Activated naive CD4-positive, alpha-beta T cell treated with Interleukin-2 at 50 U/mL for 16 hours (primary cell): ENCODE data around the gene CTSL.

ENCODE experiments used
- DNase-seq: peaks from one replicate; pipeline ENCODE4 v3.0.0-alpha.2; 2020

CTSL gene

DNA sequence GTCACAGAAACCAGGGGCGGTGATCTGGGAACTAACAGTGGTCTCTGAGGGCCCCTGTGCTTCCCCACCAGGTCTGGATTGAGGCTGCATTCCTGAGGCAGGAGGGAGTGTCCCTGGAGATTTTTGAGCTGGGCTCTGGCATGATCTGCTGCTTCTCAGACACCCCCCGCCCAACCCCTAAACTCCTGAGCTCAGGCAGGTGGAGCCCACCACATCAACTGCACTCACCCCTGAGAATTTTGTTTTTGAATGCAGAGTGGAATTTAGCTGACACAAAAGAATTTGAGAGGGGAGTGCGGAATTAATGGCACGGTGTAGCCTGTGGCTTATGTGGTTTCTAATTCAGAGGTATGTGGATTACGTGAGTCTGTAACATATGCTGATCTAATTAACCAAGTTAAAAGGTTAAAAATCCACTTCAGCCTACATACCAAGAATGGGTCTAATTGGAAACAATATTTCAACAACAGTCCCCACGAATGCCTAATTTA lies 23.9 kb upstream of the CTSL start:
- no peak for DNase-seq

DNA sequence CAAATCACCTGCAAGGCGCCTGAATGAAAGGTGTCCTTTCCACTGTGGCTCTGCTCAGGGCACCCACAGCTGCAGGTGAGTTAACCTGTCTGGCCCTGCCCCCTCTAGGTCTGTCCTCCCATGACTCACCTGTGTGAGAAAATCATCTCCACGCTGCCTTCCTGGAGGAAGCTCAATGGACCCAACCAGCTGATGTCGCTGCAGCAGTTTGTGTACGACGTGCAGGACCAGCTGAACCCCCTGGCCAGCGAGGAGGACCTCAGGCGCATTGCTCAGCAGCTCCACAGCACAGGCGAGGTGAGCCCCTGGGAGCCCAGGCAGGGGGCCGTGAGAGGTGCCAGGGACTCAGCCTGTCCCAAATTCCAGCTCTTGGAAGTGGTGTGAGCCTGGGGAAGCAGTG lies 23.0 kb upstream of the CTSL start:
- DNase-seq = no peak

DNA sequence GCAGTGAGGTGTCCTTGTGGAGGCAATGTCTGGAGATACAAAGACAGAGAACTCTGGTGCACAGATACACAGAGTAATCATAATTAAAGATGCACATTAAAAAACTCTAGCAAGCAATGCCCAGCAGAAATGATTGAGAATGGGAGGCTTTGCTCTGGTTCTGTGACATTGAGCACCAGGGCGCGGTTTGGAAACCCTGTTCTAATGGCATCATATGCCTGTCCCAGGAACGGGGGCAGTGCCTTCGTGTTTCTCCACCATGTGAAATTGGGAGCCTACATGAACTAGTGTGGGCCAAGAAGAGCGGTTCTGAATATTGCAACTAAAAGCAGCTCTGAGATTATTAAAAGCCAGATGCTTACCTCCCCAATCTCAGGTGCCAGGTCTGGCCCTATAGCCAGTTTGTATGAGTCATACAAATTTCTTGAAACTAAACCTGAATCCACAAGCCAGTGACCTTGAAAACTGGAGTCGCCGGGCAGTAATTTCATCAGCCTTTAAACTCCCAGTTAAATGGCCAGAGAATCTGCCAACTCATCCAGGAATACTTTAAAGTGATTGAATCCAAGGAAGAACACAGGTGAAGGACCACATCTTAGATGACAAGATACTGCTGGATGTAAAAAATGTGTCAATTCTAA lies 22.2 kb upstream of the CTSL start:
- DNase-seq = no peak

DNA sequence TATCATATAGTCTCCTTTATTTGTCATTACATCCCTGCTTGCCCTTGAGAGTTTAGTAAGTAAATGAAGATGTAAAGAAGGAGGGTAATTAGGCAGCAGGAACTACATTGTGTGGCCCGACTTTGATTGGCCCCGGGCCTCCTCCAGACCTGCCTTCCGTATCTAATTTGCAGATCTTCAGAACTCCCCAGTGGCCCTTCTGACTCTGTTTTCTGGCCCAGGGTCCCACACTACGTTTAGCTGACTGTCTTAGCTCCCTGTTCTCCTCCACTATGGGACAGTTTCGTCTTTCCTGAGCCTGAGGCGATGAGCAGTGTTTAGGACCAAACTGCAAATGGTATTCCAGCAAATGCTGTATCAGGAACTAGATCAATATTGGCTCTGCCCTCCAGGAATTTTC lies 21.6 kb upstream of the CTSL start:
- no peak for DNase-seq

DNA sequence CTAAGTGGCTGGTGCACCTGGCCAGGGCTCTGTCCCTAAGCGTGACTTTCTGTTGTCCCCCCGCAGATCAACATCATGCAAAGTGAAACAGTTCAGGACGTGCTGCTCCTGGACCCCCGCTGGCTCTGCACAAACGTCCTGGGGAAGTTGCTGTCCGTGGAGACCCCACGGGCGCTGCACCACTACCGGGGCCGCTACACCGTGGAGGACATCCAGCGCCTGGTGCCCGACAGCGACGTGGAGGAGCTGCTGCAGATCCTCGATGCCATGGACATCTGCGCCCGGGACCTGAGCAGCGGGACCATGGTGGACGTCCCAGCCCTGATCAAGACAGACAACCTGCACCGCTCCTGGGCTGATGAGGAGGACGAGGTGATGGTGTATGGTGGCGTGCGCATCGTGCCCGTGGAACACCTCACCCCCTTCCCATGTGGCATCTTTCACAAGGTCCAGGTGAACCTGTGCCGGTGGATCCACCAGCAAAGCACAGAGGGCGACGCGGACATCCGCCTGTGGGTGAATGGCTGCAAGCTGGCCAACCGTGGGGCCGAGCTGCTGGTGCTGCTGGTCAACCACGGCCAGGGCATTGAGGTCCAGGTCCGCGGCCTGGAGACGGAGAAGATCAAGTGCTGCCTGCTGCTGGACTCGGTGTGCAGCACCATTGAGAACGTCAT lies 19.7 kb upstream of the CTSL start:
- no peak for DNase-seq

DNA sequence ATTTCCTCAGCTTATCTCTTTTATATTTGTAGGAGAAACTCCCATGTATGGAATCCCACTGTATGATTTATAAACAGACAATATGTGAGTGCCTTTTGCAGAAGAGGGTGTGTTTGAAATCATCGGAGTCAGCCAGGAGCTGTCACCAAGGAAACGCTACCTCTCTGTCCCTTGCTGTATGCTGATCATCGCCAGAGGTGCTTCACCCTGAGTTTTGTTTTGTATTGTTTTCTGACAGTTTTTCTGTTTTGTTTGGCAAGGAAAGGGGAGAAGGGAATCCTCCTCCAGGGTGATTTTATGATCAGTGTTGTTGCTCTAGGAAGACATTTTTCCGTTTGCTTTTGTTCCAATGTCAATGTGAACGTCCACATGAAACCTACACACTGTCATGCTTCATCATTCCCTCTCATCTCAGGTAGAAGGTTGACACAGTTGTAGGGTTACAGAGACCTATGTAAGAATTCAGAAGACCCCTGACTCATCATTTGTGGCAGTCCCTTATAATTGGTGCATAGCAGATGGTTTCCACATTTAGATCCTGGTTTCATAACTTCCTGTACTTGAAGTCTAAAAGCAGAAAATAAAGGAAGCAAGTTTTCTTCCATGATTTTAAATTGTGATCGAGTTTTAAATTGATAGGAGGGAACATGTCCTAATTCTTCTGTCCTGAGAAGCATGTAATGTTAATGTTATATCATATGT lies 18.0 kb upstream of the CTSL start:
- DNase-seq = no peak

DNA sequence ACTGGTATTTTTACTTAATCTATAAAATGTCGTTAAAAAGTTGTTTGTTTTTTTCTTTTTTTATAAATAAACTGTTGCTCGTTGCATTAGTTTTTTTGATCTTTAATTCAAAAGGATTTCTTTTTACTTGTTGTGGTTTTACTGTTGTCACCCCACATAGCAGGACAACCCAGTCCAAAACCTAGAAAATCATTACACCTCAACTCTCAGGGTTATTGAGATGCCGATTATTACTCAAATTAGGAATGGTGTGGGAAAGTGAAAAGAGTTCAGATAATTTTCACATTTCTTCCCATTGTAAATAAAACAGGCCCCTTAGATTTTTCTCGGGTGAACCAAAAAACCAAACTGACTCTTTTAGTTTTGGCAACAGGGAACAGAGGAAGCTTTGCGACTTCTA lies 17.4 kb upstream of the CTSL start:
- no peak for DNase-seq

DNA sequence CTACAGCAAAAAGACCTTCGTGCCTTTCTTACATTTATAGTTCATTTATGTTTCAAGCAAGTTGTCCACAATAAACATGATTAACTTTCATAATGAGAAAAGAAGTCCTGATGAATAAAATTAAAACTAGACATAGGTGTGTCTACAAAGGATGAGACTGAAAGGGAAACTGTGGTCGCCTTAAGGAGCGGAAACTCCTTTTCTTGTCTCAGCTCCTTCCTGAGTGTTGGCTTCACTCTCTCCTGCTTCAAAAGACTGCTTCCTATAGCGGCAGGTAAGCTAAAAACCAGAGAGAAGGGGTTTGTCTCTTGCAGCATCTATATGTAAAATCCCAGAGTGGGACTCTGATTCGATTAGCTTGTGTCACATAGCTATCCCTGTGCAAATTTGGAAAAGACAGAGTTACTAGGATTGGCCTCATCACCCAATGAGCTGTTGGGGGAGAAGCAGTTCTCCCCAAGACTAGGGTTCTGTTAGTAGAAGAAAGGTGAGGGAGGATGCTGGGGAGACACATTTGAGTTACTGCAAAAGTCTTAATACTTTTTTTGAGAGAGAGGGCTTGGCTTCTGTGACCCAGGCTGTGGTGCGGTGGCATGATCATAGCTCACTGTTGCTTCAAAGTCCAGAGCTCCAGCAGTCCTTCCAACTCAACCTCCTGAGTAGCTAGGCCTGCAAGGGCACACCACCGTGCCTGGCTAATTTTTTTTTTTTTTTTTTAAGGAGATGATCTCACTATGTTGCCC lies 16.8 kb upstream of the CTSL start:
- DNase-seq = no peak

DNA sequence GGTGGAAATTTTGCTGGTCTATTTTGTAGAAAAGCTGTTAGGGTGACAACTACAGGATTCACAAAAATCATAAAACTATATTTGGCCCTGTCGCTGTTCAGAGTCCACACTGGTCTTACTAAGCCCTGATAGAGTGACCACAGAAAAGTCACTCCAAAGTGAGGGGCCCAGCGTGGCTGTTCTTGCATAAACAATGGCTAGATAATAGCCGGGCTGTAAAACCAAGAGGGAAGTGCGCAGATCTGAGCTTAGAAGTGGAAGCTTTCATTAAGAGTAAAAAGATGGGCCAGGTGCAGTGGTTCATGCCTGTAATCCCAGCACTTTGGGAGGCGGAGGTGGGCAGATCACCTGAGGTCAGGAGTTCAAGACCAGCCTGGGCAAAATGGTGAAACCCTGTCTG lies 15.5 kb upstream of the CTSL start:
- no peak for DNase-seq

DNA sequence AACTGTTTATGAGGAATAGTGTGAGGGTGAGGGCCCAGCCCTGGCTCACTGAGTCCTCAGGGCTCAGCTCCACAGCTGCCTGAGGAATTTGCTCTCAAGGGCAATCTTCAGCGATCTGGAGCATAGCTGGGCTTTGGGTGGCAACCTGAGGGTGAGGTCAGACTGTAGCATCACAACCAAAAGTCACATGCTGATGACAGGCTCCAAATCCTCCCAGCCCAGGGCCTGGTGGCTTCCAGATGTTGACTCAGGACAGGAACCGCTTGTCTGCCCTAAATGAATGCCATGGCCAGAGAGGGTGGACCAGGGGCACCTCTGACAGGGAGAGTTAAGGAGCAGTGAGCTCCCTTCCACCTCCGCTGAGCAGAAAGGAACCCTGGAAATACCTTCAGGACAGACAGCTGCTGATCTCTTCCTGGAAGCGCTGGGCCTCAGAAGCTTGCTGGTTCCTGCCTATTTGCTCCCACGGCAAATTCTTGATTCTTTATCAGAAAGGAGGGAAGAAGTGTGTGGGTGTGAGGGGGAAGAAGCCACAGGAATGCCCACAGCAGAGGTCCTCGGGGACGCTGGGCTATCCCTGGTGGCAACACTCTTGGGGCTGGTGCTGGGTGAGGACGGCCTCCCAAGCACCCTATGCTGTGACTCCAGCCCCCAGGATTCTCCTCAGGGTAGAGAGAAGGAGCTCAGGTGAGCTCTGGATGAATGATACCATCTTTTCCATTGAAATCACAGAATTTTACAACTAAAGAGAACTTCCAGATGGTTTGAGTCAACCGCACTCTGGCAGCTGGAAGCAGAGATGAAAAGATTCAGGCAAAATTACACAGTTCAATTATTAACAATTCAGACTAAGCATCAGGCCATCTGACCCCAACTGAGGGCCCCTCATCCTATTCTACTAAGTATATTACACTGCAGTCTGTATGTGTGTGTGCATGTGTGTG lies 13.8 kb upstream of the CTSL start:
- DNase-seq = no peak

DNA sequence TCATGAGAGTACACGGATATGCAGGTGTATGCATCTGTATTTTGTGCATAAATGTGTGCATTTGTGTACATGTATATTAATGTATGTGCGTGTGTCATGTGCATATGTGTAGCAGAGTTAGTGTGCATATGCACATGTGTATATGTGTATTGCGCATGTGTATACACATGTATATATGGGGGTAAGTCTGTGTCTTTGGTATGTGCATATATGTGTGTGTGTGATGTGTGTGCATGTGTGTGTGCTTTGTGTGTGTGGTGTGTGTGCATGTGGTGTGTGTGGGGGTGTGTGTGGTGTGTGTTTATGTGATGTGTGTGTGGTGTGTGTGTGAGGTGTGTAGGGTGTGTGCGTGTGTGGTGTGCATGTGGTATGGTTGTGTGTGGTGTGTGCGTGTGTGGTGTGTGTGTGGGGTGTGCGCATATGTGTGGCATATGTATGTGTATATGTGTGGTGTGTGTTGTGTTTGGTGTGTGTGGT lies 13.1 kb upstream of the CTSL start:
- no peak for DNase-seq

DNA sequence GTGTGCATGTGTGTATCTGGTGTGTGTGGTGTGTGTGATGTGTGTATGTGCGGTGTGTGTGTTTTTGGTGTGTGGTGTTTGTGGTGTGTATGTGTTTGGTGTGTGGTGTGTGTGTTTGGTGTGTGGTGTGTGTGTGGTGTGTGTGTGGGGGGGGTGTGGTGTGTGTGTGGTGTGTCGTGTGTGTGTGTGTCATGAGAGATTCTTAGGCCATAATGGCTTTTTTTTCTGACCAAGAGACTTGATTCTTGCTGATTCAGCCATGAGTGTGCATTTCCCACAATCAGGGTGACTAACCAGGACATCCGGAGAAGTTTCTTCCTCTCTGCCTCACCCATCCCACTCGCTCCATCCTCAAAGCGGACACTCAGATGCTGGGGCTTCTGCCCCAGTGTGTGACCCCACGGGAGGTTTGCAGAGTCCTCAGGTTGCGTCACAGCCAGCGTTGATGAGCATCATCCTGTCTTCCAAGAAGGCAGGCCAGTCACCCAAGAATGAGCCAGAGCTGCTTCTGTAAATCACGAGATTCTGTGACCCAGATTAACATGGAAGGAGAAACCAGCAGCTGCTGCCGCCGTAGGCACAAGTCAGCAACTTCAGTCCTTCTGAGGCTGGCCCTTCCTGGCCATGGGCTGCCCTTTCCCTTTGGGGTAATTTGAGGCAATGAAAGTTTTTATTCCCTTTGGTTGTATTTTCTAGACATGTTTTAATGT lies 12.5 kb upstream of the CTSL start:
- peak; percentile 64 for DNase-seq

DNA sequence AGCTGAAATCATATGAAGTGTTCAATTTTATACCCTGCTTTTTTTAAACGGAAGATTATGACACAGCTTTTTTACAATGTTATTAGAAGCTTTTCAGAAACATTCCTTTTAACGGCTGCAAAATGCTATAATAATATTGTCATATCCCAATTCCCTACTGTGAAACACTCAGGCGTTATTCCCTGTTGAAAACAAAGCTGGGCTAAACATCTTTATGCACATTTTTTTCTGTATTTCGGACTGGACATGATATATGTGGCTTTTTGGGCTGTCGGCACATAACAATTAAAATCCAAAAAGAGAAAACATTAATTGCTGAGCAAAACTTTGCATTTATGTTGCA lies 12.0 kb upstream of the CTSL start:
- no peak for DNase-seq

DNA sequence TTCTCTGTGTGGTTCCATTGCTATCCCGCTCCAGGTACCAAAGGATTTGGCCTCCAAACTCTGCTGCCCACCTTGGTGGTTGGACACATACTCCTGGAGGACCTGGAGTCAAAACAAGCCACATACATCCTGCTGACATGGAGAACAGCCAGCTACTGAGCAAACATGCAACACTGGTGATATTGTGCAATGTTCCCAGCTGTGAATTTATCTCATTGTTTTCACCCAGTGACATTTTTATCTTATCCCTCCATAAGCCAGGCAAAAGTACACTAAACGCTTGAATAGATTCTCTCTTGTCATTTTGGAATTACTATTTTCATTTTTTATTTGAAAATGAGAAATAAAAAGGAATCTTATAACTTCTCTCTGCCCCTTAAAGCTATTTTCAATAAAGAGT lies 11.1 kb upstream of the CTSL start:
- no peak for DNase-seq

DNA sequence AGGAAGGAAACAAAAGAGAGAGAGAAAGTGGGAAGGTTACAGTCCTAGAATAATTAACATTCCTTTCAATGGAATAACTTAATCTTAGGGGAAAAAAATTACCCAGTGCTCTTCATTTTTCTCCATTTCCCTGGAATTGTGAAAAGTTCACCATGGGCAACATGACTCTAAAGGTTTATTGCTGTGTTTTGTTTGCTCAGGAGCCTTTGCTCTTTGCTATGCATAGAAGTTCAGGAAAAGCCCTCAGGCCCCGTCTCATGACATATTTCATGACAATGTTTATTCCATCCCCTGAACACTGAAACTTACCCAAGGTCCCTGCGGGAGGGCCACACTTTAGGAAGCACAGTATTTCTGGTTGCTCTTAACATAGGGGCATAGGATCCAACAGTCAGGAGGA lies 9.8 kb upstream of the CTSL start:
- no peak for DNase-seq

DNA sequence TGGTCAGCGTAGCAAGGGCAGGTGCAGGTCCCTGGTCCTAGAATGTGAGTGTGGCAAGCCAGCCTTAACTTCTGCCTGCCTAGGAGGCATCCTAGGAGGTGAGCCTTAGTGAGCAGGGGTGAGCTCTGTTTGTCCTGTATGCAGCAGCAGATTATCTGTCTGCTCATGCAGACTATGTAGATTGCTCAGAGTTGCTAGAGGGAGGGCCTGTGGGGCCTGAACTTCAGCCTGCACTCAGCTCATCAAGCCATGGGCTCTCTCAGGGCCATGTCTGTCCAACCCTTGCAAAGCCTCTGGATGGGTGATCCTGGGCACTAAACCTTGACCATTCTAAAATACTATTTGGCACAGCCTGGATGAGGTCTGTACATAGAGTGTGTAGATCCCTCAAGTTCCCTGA lies 8.5 kb upstream of the CTSL start:
- no peak for DNase-seq

DNA sequence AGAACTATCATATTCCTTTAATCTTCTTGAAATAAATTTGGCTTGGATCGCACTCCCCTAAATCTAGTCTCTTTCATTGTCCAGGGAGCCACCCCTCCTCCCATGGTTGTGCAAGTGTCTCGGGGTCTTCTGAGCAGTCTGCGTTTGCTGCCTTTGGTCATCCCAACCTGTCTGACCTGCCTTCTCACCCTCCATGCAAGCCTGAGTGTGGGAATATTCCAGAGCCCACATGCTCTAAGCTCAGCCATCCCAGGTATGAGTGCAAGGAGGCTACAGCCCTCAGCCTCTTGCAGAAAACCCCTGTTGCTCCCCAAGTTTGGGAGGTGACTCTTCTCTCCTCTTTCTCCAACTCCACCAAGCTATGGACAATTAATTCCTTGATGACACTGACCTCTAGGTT lies 7.7 kb upstream of the CTSL start:
- no peak for DNase-seq

DNA sequence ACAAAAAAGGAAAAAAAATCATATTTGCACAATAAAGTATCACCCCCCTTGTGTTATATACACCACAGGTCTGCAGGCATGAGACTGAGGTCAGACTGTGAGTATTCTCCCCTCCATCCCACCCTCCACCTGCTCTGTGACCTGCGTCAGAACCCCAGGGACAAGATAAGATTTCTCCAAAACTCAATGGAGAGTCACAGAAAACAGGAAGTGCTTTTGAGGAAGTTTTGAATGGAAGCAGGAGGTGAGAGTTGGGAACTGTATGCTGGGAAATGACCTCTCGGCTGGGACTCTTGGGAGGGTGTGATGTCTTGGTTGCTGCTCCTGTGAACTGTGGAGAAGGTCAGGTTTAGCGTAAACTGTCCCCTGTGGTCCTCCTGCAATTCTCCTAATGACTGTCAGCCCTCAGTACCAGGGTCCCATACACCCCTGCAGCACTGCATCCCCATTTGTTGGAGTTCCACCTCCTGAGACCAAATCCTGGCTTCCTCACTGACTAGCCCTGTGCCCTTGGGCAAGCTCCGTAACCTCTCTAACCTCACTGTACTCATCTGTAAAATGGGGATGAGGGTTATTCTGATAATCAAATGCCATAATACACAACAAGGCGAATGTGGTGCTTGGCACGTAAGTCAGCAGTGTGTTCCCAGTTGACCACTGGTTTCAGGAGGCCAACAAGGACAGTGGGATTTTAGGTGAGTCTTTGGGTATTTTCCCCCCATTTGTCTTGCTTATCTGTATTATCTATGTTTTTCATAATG lies 6.9 kb upstream of the CTSL start:
- DNase-seq = no peak

DNA sequence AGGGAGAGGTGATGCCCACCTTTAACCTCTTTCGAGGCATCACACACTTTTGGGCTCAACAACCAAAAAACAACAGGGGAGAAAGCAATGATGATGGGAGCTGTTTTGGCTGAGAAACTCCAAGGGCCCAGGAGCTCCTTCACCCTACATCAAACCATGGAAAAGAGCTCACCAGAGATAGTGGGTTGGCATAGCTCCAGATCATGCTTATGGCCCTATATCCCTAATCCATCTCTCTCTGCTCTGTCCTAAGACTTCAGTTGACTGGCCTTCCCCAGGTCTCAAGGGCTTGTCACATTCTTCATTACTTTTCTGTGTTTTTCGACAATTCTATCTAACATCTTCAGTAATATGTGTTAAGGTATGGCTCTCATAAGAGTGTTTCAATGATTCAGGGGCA lies 5.7 kb upstream of the CTSL start:
- DNase-seq = no peak

DNA sequence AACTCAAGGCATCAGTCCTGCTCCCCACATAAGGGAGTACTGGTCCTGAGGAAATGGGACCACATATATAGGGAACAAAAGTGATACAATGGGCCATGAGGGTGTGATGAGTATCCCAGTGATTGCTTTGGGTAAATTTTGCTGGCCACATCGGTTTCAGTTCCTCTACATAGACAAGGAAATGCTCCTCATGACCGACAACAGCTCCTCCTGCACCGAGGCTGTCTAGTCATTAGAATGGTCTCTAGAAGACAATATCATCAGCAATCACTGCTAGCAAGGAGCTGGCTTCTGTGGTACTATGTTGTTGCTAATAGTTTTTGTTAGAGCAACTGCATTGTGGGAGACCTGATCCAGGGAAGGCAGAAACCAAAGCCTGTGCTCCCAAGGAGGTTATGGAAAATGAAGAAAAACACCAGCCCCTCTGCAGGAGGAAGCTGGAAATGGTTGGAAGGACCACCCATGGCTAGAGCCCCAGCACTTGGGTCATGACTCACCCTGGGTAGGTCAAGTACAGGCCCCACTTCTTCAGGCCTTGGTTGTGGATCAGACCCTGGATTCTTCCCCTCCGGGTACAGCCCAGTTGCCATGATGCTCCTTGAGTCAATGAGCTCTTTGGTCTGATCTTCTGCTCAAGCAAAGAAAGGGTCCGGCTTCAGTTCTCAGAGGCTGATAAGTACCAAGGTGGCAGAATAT lies 3.4 kb upstream of the CTSL start:
- DNase-seq = no peak
